Left renal pelvis (tissue), 4 donors: ENCODE data around the gene CADM4. TPM values are rescaled to one million over a fixed set of nuclear protein-coding genes. Genes with fewer than 3 reads are reported as not detected.
"Not testable (repeated sequence)": the region's sequence is repeated elsewhere in the genome, so short reads cannot be mapped to it uniquely, and the experiment has no call there.

Experiments used
- DNase-seq, 4 donors: peaks; one replicate each; pipeline ENCODE4 v3.0.0-alpha.2; 2013; ENCODE audit warnings: low read depth in 4 of 4, low spot score in 3 of 4
- polyA plus RNA-seq, 4 donors: library from polyadenylated mRNA; unstranded; fragments of 120-200 nt; gene quantifications; one replicate each; pipeline ENCODE4 v1.2.1, GENCODE V29; 2013; ENCODE audit not compliant: insufficient read length in 4 of 4

Gene CADM4
- polyA plus RNA-seq = 10 to 100 TPM; 30.7 to 54.3 (median 43.1) TPM

GRCh38 chr19:43639519-43640423 is at the start of gene CADM4:
Gene CADM4, minus strand, starts transcription at chr19:43639850. Its CDS starts 60 bp downstream, at chr19:43639790.
- no peak for DNase-seq

GRCh38 chr19:43688059-43688701 is 48.5 kb upstream of the CADM4 start:
- DNase-seq = no peak

- no peak for DNase-seq
Observed at GRCh38 chr19:43687660-43687997, 48.0 kb upstream of the CADM4 start.

- DNase-seq = no peak
Observed at GRCh38 chr19:43684326-43684725, 44.7 kb upstream of the CADM4 start.

GRCh38 chr19:43683905-43684304 is 44.3 kb upstream of the CADM4 start:
- no peak for DNase-seq

- no peak for DNase-seq
Observed at GRCh38 chr19:43682824-43683661, 43.4 kb upstream of the CADM4 start.

GRCh38 chr19:43682269-43682668 is 42.6 kb upstream of the CADM4 start:
- DNase-seq = not testable (repeated sequence)

- DNase-seq = no peak
Observed at GRCh38 chr19:43681821-43682220, 42.2 kb upstream of the CADM4 start.

GRCh38 chr19:43678512-43679261 is 39.0 kb upstream of the CADM4 start:
- no peak for DNase-seq

GRCh38 chr19:43675906-43676305 is 36.3 kb upstream of the CADM4 start:
- DNase-seq = no peak

GRCh38 chr19:43675269-43675879 is 35.7 kb upstream of the CADM4 start:
- DNase-seq = no peak

- DNase-seq = no peak
Observed at GRCh38 chr19:43674596-43674995, 34.9 kb upstream of the CADM4 start.

GRCh38 chr19:43674183-43674582 is 34.5 kb upstream of the CADM4 start:
- no peak for DNase-seq

- no peak for DNase-seq
Observed at GRCh38 chr19:43673637-43674036, 34.0 kb upstream of the CADM4 start.

- DNase-seq = no peak
Observed at GRCh38 chr19:43672061-43672679, 32.5 kb upstream of the CADM4 start.

GRCh38 chr19:43668406-43669109 is 28.9 kb upstream of the CADM4 start:
- DNase-seq = peak; percentile 88 to 96 (median 93)

GRCh38 chr19:43667876-43668405 is 28.3 kb upstream of the CADM4 start:
- no peak for DNase-seq

GRCh38 chr19:43667126-43667875 is 27.7 kb upstream of the CADM4 start:
- no peak for DNase-seq
